Measurements from ENCODE around the gene ARHGAP27. TPM values are rescaled to one million over a fixed set of nuclear protein-coding genes. Genes with fewer than 3 reads are reported as not detected.

The ARHGAP27 gene
- total RNA-seq, 1 donor from 2014 or later: 4.7 TPM

GRCh38 chr17:45385331-45385997 is 47.2 kb downstream of the ARHGAP27 start:
- Histone ChIP-seq H3K9ac (ENCODE audit: low read depth in 1 of 3, low read length in 3 of 3) (no peak overlapping the region), H3K9me3 (ENCODE audit: control insufficient read depth in 3 of 3, low read length in 3 of 3) (no peaks in the 10 kb centered on the region), H3K4me3 (ENCODE audit: low read length in 3 of 3) (no peak overlapping the region), H3K36me3 (ENCODE audit: control insufficient read depth in 3 of 3, insufficient read depth in 3 of 3, low read length in 3 of 3) (no peaks in the 10 kb centered on the region), H3K27ac (ENCODE audit: low read depth, low read length) (no peak overlapping the region), H3K27me3 (ENCODE audit: control insufficient read depth in 3 of 3, insufficient read depth in 3 of 3, low read length in 3 of 3) (peaks cover 0 to 15% (median 4%) of the 10 kb centered on the region in 3 donors), H3K4me1 (ENCODE audit: control insufficient read depth in 3 of 3, insufficient read depth in 3 of 3, low read length in 3 of 3) (peaks cover 3 to 18% (median 17%) of the 10 kb centered on the region in 3 donors)

- Histone ChIP-seq H3K4me1 (ENCODE audit: control insufficient read depth in 3 of 3, insufficient read depth in 3 of 3, low read length in 3 of 3) (peaks cover 3 to 25% (median 21%) of the 10 kb centered on the region in 3 donors), H3K9ac (ENCODE audit: low read depth in 1 of 3, low read length in 3 of 3) (peak overlapping the region in 1 of 3 donors; percentile 43), H3K4me3 (ENCODE audit: low read length in 3 of 3) (no peak overlapping the region), H3K9me3 (ENCODE audit: control insufficient read depth in 3 of 3, low read length in 3 of 3) (no peaks in the 10 kb centered on the region), H3K27me3 (ENCODE audit: control insufficient read depth in 3 of 3, insufficient read depth in 3 of 3, low read length in 3 of 3) (peaks cover 0 to 15% (median 4%) of the 10 kb centered on the region in 3 donors), H3K27ac (ENCODE audit: low read depth, low read length) (no peak overlapping the region), H3K36me3 (ENCODE audit: control insufficient read depth in 3 of 3, insufficient read depth in 3 of 3, low read length in 3 of 3) (no peaks in the 10 kb centered on the region)
These were observed 47.8 kb downstream of the ARHGAP27 start for GRCh38 chr17:45384789-45385262.

GRCh38 chr17:45384047-45384788 is 48.5 kb downstream of the ARHGAP27 start:
- Histone ChIP-seq H3K36me3 (ENCODE audit: control insufficient read depth in 3 of 3, insufficient read depth in 3 of 3, low read length in 3 of 3) (no peaks in the 10 kb centered on the region), H3K4me3 (ENCODE audit: low read length in 3 of 3) (no peak overlapping the region), H3K9me3 (ENCODE audit: control insufficient read depth in 3 of 3, low read length in 3 of 3) (no peaks in the 10 kb centered on the region), H3K4me1 (ENCODE audit: control insufficient read depth in 3 of 3, insufficient read depth in 3 of 3, low read length in 3 of 3) (peaks cover 3 to 25% (median 21%) of the 10 kb centered on the region in 3 donors), H3K27ac (ENCODE audit: low read depth, low read length) (no peak overlapping the region), H3K27me3 (ENCODE audit: control insufficient read depth in 3 of 3, insufficient read depth in 3 of 3, low read length in 3 of 3) (peaks cover 0 to 13% (median 4%) of the 10 kb centered on the region in 3 donors), H3K9ac (ENCODE audit: low read depth in 1 of 3, low read length in 3 of 3) (no peak overlapping the region)

GRCh38 chr17:45383003-45383402 is 49.7 kb downstream of the ARHGAP27 start:
- H3K36me3 ChIP-seq (ENCODE audit: control insufficient read depth in 3 of 3, insufficient read depth in 3 of 3, low read length in 3 of 3): no peaks in the 10 kb centered on the region
- no peak overlapping the region for H3K4me3 ChIP-seq (ENCODE audit: low read length in 3 of 3)
- no peak overlapping the region for H3K27ac ChIP-seq (ENCODE audit: low read depth, low read length)
- no peaks in the 10 kb centered on the region for H3K9me3 ChIP-seq (ENCODE audit: control insufficient read depth in 3 of 3, low read length in 3 of 3)
- peaks cover 0 to 5% (median 0%) of the 10 kb centered on the region in 3 donors for H3K27me3 ChIP-seq (ENCODE audit: control insufficient read depth in 3 of 3, insufficient read depth in 3 of 3, low read length in 3 of 3)
- peaks cover 3 to 25% (median 21%) of the 10 kb centered on the region in 3 donors for H3K4me1 ChIP-seq (ENCODE audit: control insufficient read depth in 3 of 3, insufficient read depth in 3 of 3, low read length in 3 of 3)
- no peak overlapping the region for H3K9ac ChIP-seq (ENCODE audit: low read depth in 1 of 3, low read length in 3 of 3)

- Histone ChIP-seq H3K27me3 (ENCODE audit: control insufficient read depth in 3 of 3, insufficient read depth in 3 of 3, low read length in 3 of 3) (no peaks in the 10 kb centered on the region), H3K36me3 (ENCODE audit: control insufficient read depth in 3 of 3, insufficient read depth in 3 of 3, low read length in 3 of 3) (no peaks in the 10 kb centered on the region), H3K27ac (ENCODE audit: low read depth, low read length) (no peak overlapping the region), H3K4me1 (ENCODE audit: control insufficient read depth in 3 of 3, insufficient read depth in 3 of 3, low read length in 3 of 3) (peaks cover 3 to 25% (median 21%) of the 10 kb centered on the region in 3 donors), H3K9ac (ENCODE audit: low read depth in 1 of 3, low read length in 3 of 3) (no peak overlapping the region), H3K9me3 (ENCODE audit: control insufficient read depth in 3 of 3, low read length in 3 of 3) (no peaks in the 10 kb centered on the region), H3K4me3 (ENCODE audit: low read length in 3 of 3) (no peak overlapping the region)
These were observed 50.4 kb downstream of the ARHGAP27 start for GRCh38 chr17:45382226-45382625.

GRCh38 chr17:45380991-45381390 is 51.7 kb downstream of the ARHGAP27 start:
- no peaks in the 10 kb centered on the region for H3K27me3 ChIP-seq (ENCODE audit: control insufficient read depth in 3 of 3, insufficient read depth in 3 of 3, low read length in 3 of 3)
- peaks cover 3 to 27% (median 25%) of the 10 kb centered on the region in 3 donors for H3K4me1 ChIP-seq (ENCODE audit: control insufficient read depth in 3 of 3, insufficient read depth in 3 of 3, low read length in 3 of 3)
- H3K27ac ChIP-seq (ENCODE audit: low read depth, low read length): no peak overlapping the region
- no peaks in the 10 kb centered on the region for H3K36me3 ChIP-seq (ENCODE audit: control insufficient read depth in 3 of 3, insufficient read depth in 3 of 3, low read length in 3 of 3)
- H3K4me3 ChIP-seq (ENCODE audit: low read length in 3 of 3): no peak overlapping the region
- H3K9ac ChIP-seq (ENCODE audit: low read depth in 1 of 3, low read length in 3 of 3): no peak overlapping the region
- no peaks in the 10 kb centered on the region for H3K9me3 ChIP-seq (ENCODE audit: control insufficient read depth in 3 of 3, low read length in 3 of 3)

GRCh38 chr17:45380046-45380765 is 52.5 kb downstream of the ARHGAP27 start:
- Histone ChIP-seq H3K9me3 (ENCODE audit: control insufficient read depth in 3 of 3, low read length in 3 of 3) (no peaks in the 10 kb centered on the region), H3K9ac (ENCODE audit: low read depth in 1 of 3, low read length in 3 of 3) (no peak overlapping the region), H3K27me3 (ENCODE audit: control insufficient read depth in 3 of 3, insufficient read depth in 3 of 3, low read length in 3 of 3) (no peaks in the 10 kb centered on the region), H3K4me3 (ENCODE audit: low read length in 3 of 3) (peak overlapping the region in 1 of 3 donors; percentile 22), H3K27ac (ENCODE audit: low read depth, low read length) (no peak overlapping the region), H3K36me3 (ENCODE audit: control insufficient read depth in 3 of 3, insufficient read depth in 3 of 3, low read length in 3 of 3) (no peaks in the 10 kb centered on the region), H3K4me1 (ENCODE audit: control insufficient read depth in 3 of 3, insufficient read depth in 3 of 3, low read length in 3 of 3) (peaks cover 1 to 30% (median 28%) of the 10 kb centered on the region in 3 donors)

- no peak overlapping the region for H3K9ac ChIP-seq (ENCODE audit: low read depth in 1 of 3, low read length in 3 of 3)
- no peak overlapping the region for H3K27ac ChIP-seq (ENCODE audit: low read depth, low read length)
- H3K4me1 ChIP-seq (ENCODE audit: control insufficient read depth in 3 of 3, insufficient read depth in 3 of 3, low read length in 3 of 3): peaks cover 6 to 32% (median 28%) of the 10 kb centered on the region in 3 donors
- no peaks in the 10 kb centered on the region for H3K27me3 ChIP-seq (ENCODE audit: control insufficient read depth in 3 of 3, insufficient read depth in 3 of 3, low read length in 3 of 3)
- no peak overlapping the region for H3K4me3 ChIP-seq (ENCODE audit: low read length in 3 of 3)
- H3K36me3 ChIP-seq (ENCODE audit: control insufficient read depth in 3 of 3, insufficient read depth in 3 of 3, low read length in 3 of 3): no peaks in the 10 kb centered on the region
- no peaks in the 10 kb centered on the region for H3K9me3 ChIP-seq (ENCODE audit: control insufficient read depth in 3 of 3, low read length in 3 of 3)
These were observed 55.3 kb downstream of the ARHGAP27 start for GRCh38 chr17:45377401-45377800.

- H3K9ac ChIP-seq (ENCODE audit: low read depth in 1 of 3, low read length in 3 of 3): peak overlapping the region in 1 of 3 donors; percentile 8
- H3K4me3 ChIP-seq (ENCODE audit: low read length in 3 of 3): no peak overlapping the region
- H3K4me1 ChIP-seq (ENCODE audit: control insufficient read depth in 3 of 3, insufficient read depth in 3 of 3, low read length in 3 of 3): peaks cover 10 to 41% (median 36%) of the 10 kb centered on the region in 3 donors
- no peaks in the 10 kb centered on the region for H3K9me3 ChIP-seq (ENCODE audit: control insufficient read depth in 3 of 3, low read length in 3 of 3)
- no peaks in the 10 kb centered on the region for H3K27me3 ChIP-seq (ENCODE audit: control insufficient read depth in 3 of 3, insufficient read depth in 3 of 3, low read length in 3 of 3)
- H3K27ac ChIP-seq (ENCODE audit: low read depth, low read length): no peak overlapping the region
- no peaks in the 10 kb centered on the region for H3K36me3 ChIP-seq (ENCODE audit: control insufficient read depth in 3 of 3, insufficient read depth in 3 of 3, low read length in 3 of 3)
These were observed 56.3 kb downstream of the ARHGAP27 start for GRCh38 chr17:45376171-45377005.

All from skeletal muscle tissue (tissue), 4 donors.